ENCODE measurements around the gene AKR7A2.
"Not testable (repeated sequence)": the region's sequence is repeated elsewhere in the genome, so short reads cannot be mapped to it uniquely, and the experiment has no call there.

The AKR7A2 gene

GRCh38 chr1:19306941-19307340, 5.0 kb downstream of the AKR7A2 start:
- H3K4me3 ChIP-seq (ENCODE audit: low read length): no peak overlapping the region
- H3K36me3 ChIP-seq (ENCODE audit: control insufficient read depth, low read length): peaks cover 54% of the 10 kb centered on the region
- 0 out of 2 replicates have a peak, but pooled peaks cover 3% of the 10 kb centered on the region for H3F3A ChIP-seq (ENCODE audit: control insufficient read depth, insufficient read depth)
- H3K4me1 ChIP-seq (ENCODE audit: control insufficient read depth, low read length): peaks cover 10% of the 10 kb centered on the region
- TF ChIP-seq CTCF (IDR thresholded peaks at IDR 0.05; ENCODE audit: low read depth, low read length, poor library complexity, severe bottlenecking) (no peak), EZH2phosphoT487 (IDR thresholded peaks at IDR 0.05; ENCODE audit: borderline replicate concordance, low read length) (no peak)
- no peak overlapping the region for H3K4me2 ChIP-seq (ENCODE audit: low read length)
- no peaks in the 10 kb centered on the region for H3K27me3 ChIP-seq (ENCODE audit: control insufficient read depth, low read length)
- H3K9me3 ChIP-seq (ENCODE audit: control insufficient read depth, insufficient read depth, low read length): no peaks in the 10 kb centered on the region
- no peaks in the 10 kb centered on the region for H3K9me2 ChIP-seq (replicated peaks; ENCODE audit: control insufficient read depth, low read length)
- H3K79me2 ChIP-seq (ENCODE audit: control insufficient read depth, low read length): peaks cover 18% of the 10 kb centered on the region
- H4K20me1 ChIP-seq (ENCODE audit: control insufficient read depth, insufficient read depth, low read depth, low read length): no peaks in the 10 kb centered on the region
- no peak overlapping the region for H3K27ac ChIP-seq (ENCODE audit: low read depth, low read length)

GRCh38 chr1:19305880-19306279, 6.1 kb downstream of the AKR7A2 start:
- no peaks in the 10 kb centered on the region for H3K9me3 ChIP-seq (ENCODE audit: control insufficient read depth, insufficient read depth, low read length)
- no peak overlapping the region for H3K4me3 ChIP-seq (ENCODE audit: low read length)
- 0 out of 2 replicates have a peak, but pooled peaks cover 3% of the 10 kb centered on the region for H3F3A ChIP-seq (ENCODE audit: control insufficient read depth, insufficient read depth)
- no peak overlapping the region for H3K27ac ChIP-seq (ENCODE audit: low read depth, low read length)
- TF ChIP-seq EZH2phosphoT487 (IDR thresholded peaks at IDR 0.05; ENCODE audit: borderline replicate concordance, low read length): no peak
- TF ChIP-seq CTCF (IDR thresholded peaks at IDR 0.05; ENCODE audit: low read depth, low read length, poor library complexity, severe bottlenecking): no peak
- peaks cover 50% of the 10 kb centered on the region for H3K36me3 ChIP-seq (ENCODE audit: control insufficient read depth, low read length)
- no peaks in the 10 kb centered on the region for H4K20me1 ChIP-seq (ENCODE audit: control insufficient read depth, insufficient read depth, low read depth, low read length)
- H3K4me2 ChIP-seq (ENCODE audit: low read length): no peak overlapping the region
- no peaks in the 10 kb centered on the region for H3K27me3 ChIP-seq (ENCODE audit: control insufficient read depth, low read length)
- H3K4me1 ChIP-seq (ENCODE audit: control insufficient read depth, low read length): peaks cover 4% of the 10 kb centered on the region
- H3K79me2 ChIP-seq (ENCODE audit: control insufficient read depth, low read length): peaks cover 8% of the 10 kb centered on the region
- no peaks in the 10 kb centered on the region for H3K9me2 ChIP-seq (replicated peaks; ENCODE audit: control insufficient read depth, low read length)

- H4K20me1 ChIP-seq (ENCODE audit: control insufficient read depth, insufficient read depth, low read depth, low read length); H3K9me3 ChIP-seq (ENCODE audit: control insufficient read depth, insufficient read depth, low read length); H3K4me3 ChIP-seq (ENCODE audit: low read length); H3K79me2 ChIP-seq (ENCODE audit: control insufficient read depth, low read length); H3K4me1 ChIP-seq (ENCODE audit: control insufficient read depth, low read length); H3K4me2 ChIP-seq (ENCODE audit: low read length); H3F3A ChIP-seq (ENCODE audit: control insufficient read depth, insufficient read depth); H3K27ac ChIP-seq (ENCODE audit: low read depth, low read length); H3K9me2 ChIP-seq (replicated peaks; ENCODE audit: control insufficient read depth, low read length); H3K27me3 ChIP-seq (ENCODE audit: control insufficient read depth, low read length): not testable (repeated sequence)
- H3K36me3 ChIP-seq (ENCODE audit: control insufficient read depth, low read length): peaks cover 50% of the 10 kb centered on the region
Observed at GRCh38 chr1:19304081-19304480, 7.9 kb downstream of the AKR7A2 start.

GRCh38 chr1:19300211-19300610, 11.7 kb downstream of the AKR7A2 start:
- Histone ChIP-seq H3F3A (ENCODE audit: control insufficient read depth, insufficient read depth) (0 out of 2 replicates have a peak, but pooled peaks cover 3% of the 10 kb centered on the region), H4K20me1 (ENCODE audit: control insufficient read depth, insufficient read depth, low read depth, low read length) (no peaks in the 10 kb centered on the region), H3K4me1 (ENCODE audit: control insufficient read depth, low read length) (no peaks in the 10 kb centered on the region), H3K9me3 (ENCODE audit: control insufficient read depth, insufficient read depth, low read length) (peaks cover 7% of the 10 kb centered on the region; the same call in 1 of the 2 replicates), H3K79me2 (ENCODE audit: control insufficient read depth, low read length) (no peaks in the 10 kb centered on the region), H3K27ac (ENCODE audit: low read depth, low read length) (no peak overlapping the region), H3K27me3 (ENCODE audit: control insufficient read depth, low read length) (no peaks in the 10 kb centered on the region), H3K4me3 (ENCODE audit: low read length) (no peak overlapping the region), H3K9me2 (replicated peaks; ENCODE audit: control insufficient read depth, low read length) (no peaks in the 10 kb centered on the region), H3K36me3 (ENCODE audit: control insufficient read depth, low read length) (peaks cover 17% of the 10 kb centered on the region), H3K4me2 (ENCODE audit: low read length) (no peak overlapping the region)
- no peak for TF ChIP-seq EZH2phosphoT487 (IDR thresholded peaks at IDR 0.05; ENCODE audit: borderline replicate concordance, low read length)
- no peak for TF ChIP-seq CTCF (IDR thresholded peaks at IDR 0.05; ENCODE audit: low read depth, low read length, poor library complexity, severe bottlenecking)

Data from DOHH2 (cell line).